Body of pancreas (tissue), 4 donors: Measurements from ENCODE around the gene LRRC23. TPM values are rescaled to one million over a fixed set of nuclear protein-coding genes. Genes with fewer than 3 reads are reported as not detected.
A peak's percentile ranks its signal among the peaks of the same experiment; 100 is the strongest.

ENCODE experiments used
- ATAC-seq: fragments of 150-250 bp; one replicate; pipeline ENCODE4 v1.9.1; 2016
- DNase-seq, 4 donors: peaks; one replicate each; pipeline ENCODE4 v3.0.0-alpha.2; 2019
- H3K27ac ChIP-seq, 4 donors: fragments of 200-600 bp; sonication (generic); 1 replicate in 3 of 4; 2 replicates in 1 of 4; pipeline versions ENCODE4 v1.5.1 to v1.6.1; 2016 to 2019; ENCODE audit warnings: mild to moderate bottlenecking in 1 of 4, mixed read lengths in 1 of 4, moderate library complexity in 1 of 4
- H3K27me3 ChIP-seq, 2 donors: fragments of 200-600 bp; sonication (generic); one replicate each; pipeline ENCODE4 v1.6.0; 2016; ENCODE audit warnings: mild to moderate bottlenecking in 1 of 2
- H3K36me3 ChIP-seq, 2 donors: fragments of 200-600 bp; sonication (generic); replicated peaks in 1 of 2; 2 replicates each; pipeline ENCODE4 v1.5.1; 2016; ENCODE audit warnings: low read depth in 2 of 2; ENCODE audit not compliant: insufficient read depth in 1 of 2
- H3K4me1 ChIP-seq: fragments of 200-600 bp; sonication (generic); one replicate; pipeline ENCODE4 v1.6.0; 2016
- H3K4me3 ChIP-seq, 2 donors: fragments of 200-600 bp; sonication (generic); 1 replicate in 1 of 2; 2 replicates in 1 of 2; pipeline ENCODE4 v1.5.1; 2016 to 2019
- H3K9me3 ChIP-seq, 3 donors: fragments of 200-600 bp; sonication (generic); 1 replicate in 2 of 3; 2 replicates in 1 of 3; pipeline ENCODE4 v1.5.1; 2016
- CTCF ChIP-seq, 7 experiments: fragments of 450-650 bp in 4 of 7; fragments of 200-600 bp in 3 of 7; sonication (generic) in 3 of 7; IDR thresholded peaks; one replicate each; pipeline ENCODE4 v1.5.1; 2016 to 2019; ENCODE audit warnings: antibody characterized with exemption in 7 of 7
- POLR2A ChIP-seq, 3 donors: fragments of 450-650 bp; IDR thresholded peaks; one replicate each; pipeline ENCODE4 v1.6.1; 2016; ENCODE audit warnings: antibody characterized with exemption in 3 of 3, mild to moderate bottlenecking in 2 of 3
- WGBS, 2 donors: methylation state at CpG; one replicate each; pipeline ENCODE4 v1.1.5; 2017; 5-methylcytosine and 5-hydroxymethylcytosine counted together
- intact Hi-C: fragments of 100-400 bp; cut with DNase I; formaldehyde crosslinking; loops from one replicate; pipeline ENCODE4 v1.15.1; 2023
- total RNA-seq, 2 donors: library from RNA; depleted of rRNA; stranded (reverse); fragments of >200 nt; gene quantifications; one replicate each; pipeline ENCODE4 v1.1.0, GENCODE V29; 2016

The LRRC23 gene
- total RNA-seq: 10 to 100 TPM in 1 of 2 donors, 1 to 10 TPM in 1; 7.0 to 21.1 TPM

GRCh38 chr12:6904280-6905276, at the start of gene LRRC23:
Gene LRRC23 (plus strand): TSS chr12:6904822. CDS start chr12:6905634, 812 bp downstream.
- DNase-seq (peak; percentile 99), ATAC-seq (peak; percentile 97)
- no peaks in the 10 kb centered on the region for H3K36me3 ChIP-seq
- TF ChIP-seq CTCF (IDR thresholded peaks at IDR 0.05) (no peak), POLR2A (IDR thresholded peaks at IDR 0.05) (peak in 2 of 3 donors; percentile 71 to 74)
- H3K4me3 ChIP-seq: peak within 1 kb of the TSS; percentile 16 to 35
- no peaks in the 10 kb centered on the region for H3K9me3 ChIP-seq
- intact Hi-C loops: no loop called here
- peaks cover 22% of the 10 kb centered on the region for H3K4me1 ChIP-seq
- peak within 1 kb of the TSS; percentile 47 to 87 (median 64) for H3K27ac ChIP-seq
- no peaks in the 10 kb centered on the region for H3K27me3 ChIP-seq
- WGBS, 2 donors: 4 to 5% methylated on average over 33 to 34 of the region's 34 CpGs

- ATAC-seq (no peak), DNase-seq (no peak)
- Histone ChIP-seq H3K27me3 (no peaks in the 10 kb centered on the region), H3K27ac (no peak overlapping the region), H3K9me3 (no peaks in the 10 kb centered on the region), H3K4me3 (no peak overlapping the region), H3K4me1 (peaks cover 28% of the 10 kb centered on the region), H3K36me3 (peaks cover 16 to 18% of the 10 kb centered on the region in 2 donors)
- no peak for TF ChIP-seq CTCF (IDR thresholded peaks at IDR 0.05)
- TF ChIP-seq POLR2A (IDR thresholded peaks at IDR 0.05): no peak
- WGBS, 2 donors: 86 to 93% methylated on average over 14 of the region's 14 CpGs
- intact Hi-C loops: no loop called here
These were observed 49.3 kb upstream of the LRRC23 start for GRCh38 chr12:6855322-6855721.

GRCh38 chr12:6858799-6859198, 45.8 kb upstream of the LRRC23 start:
- ATAC-seq (no peak), DNase-seq (no peak)
- H3K36me3 ChIP-seq: peaks cover 16 to 37% of the 10 kb centered on the region in 2 donors
- no peak overlapping the region for H3K4me3 ChIP-seq
- H3K4me1 ChIP-seq: peaks cover 5% of the 10 kb centered on the region
- TF ChIP-seq CTCF (IDR thresholded peaks at IDR 0.05): no peak
- TF ChIP-seq POLR2A (IDR thresholded peaks at IDR 0.05): no peak
- no peaks in the 10 kb centered on the region for H3K9me3 ChIP-seq
- WGBS, 2 donors: 80 to 89% methylated on average over 2 of the region's 2 CpGs
- no peak overlapping the region for H3K27ac ChIP-seq
- no peaks in the 10 kb centered on the region for H3K27me3 ChIP-seq
- intact Hi-C loops: no loop called here

GRCh38 chr12:6860116-6860515, 44.5 kb upstream of the LRRC23 start:
- intact Hi-C loops: no loop called here
- peaks cover 16 to 39% of the 10 kb centered on the region in 2 donors for H3K36me3 ChIP-seq
- no peaks in the 10 kb centered on the region for H3K27me3 ChIP-seq
- ATAC-seq (no peak), DNase-seq (no peak)
- no peaks in the 10 kb centered on the region for H3K9me3 ChIP-seq
- H3K4me1 ChIP-seq: no peaks in the 10 kb centered on the region
- H3K4me3 ChIP-seq: no peak overlapping the region
- TF ChIP-seq CTCF (IDR thresholded peaks at IDR 0.05) (no peak), POLR2A (IDR thresholded peaks at IDR 0.05) (no peak)
- 93 to 95% methylated on average over 8 of the region's 9 CpGs for WGBS, 2 donors
- H3K27ac ChIP-seq: no peak overlapping the region
